Measurements from ENCODE around the gene TMEM100.

Gene TMEM100

DNA sequence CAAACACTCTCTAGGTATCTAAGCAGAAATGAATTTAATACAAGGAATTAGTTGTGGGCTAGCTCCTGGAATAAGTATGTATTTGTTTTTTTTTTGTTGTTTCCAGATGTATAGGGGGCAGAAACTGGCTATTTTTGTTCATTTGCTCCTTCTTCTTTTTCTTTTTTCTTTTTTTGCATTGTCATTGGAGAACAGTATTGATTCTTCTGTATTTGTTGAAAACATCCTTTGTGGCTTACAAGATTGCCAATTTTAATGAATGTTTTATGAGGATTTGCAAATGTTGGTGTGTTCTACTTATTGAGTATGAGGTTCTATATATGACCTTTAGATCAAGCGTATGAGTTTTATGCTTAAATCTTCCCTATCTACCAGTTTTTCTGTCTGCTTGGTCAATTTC is 22.6 kb upstream of the TMEM100 start:
- no peaks in the 10 kb centered on the region for H3K4me1 ChIP-seq (ENCODE audit: control extremely low read depth in 1 of 4, control insufficient read depth in 4 of 4, insufficient read depth in 4 of 4, low read length in 3 of 4)
- WGBS (ENCODE audit: insufficient coverage), result 100% methylated on average over 1 of the region's 1 CpG
- no peak overlapping the region for H3K4me3 ChIP-seq (ENCODE audit: control insufficient read depth in 1 of 7, extremely low read depth in 1 of 7, insufficient read depth in 4 of 7, low read depth in 2 of 7, low read length in 6 of 7)
- POLR2A ChIA-PET, result no interaction called here
- H3K27ac ChIP-seq (ENCODE audit: insufficient read depth in 1 of 2, low read depth in 1 of 2, low read length in 2 of 2, poor library complexity in 1 of 2, severe bottlenecking in 2 of 2), result no peak overlapping the region
- DNase-seq, result no peak
- no peaks in the 10 kb centered on the region for H3K27me3 ChIP-seq (replicated peaks in 2 of 5; ENCODE audit: control insufficient read depth in 4 of 5, insufficient read depth in 5 of 5, low read length in 4 of 5)
- H3K9me3 ChIP-seq (ENCODE audit: control extremely low read depth in 1 of 5, control insufficient read depth in 4 of 5, insufficient read depth in 2 of 5, low read depth in 1 of 5, low read length in 4 of 5), result no peaks in the 10 kb centered on the region
- no peaks in the 10 kb centered on the region for H3K36me3 ChIP-seq (ENCODE audit: control insufficient read depth in 4 of 4, insufficient read depth in 4 of 4, low read length in 3 of 4)
- CTCF ChIA-PET, result no interaction called here

DNA sequence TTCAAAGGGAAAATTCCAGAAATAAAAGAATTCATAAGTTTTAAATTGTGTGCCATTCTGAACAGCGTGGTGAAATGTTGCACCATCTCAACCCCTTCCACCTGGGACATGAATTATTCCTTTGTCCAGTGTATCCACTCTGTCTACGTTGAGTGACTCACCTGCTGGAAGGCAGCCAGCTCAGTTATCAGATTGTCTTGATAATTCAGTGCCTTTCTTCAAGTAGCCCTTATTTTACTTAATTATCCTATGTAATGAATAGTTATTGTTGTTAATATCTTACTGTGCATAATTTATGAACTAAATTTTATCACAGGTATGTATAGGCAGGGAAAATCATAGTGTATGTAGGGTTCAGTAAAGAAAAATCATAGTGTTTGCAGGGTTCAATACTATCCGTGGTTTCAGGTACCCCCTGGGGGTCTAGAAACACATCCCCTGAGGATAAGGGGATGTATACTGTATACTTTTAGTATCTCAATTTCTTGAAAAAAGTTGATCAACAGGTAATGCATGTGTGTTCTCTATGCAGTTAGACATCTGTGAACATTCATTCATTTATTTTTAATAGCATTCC is 20.5 kb upstream of the TMEM100 start:
- ChIA-PET POLR2A (no interaction called here), CTCF (interaction anchor here (1.0 kb wide), 1 partner anchor 212 kb away, joined by 3 read pairs; no protein-coding TSS in a partner anchor)
- H3K4me1 ChIP-seq (ENCODE audit: control extremely low read depth in 1 of 4, control insufficient read depth in 4 of 4, insufficient read depth in 4 of 4, low read length in 3 of 4), result no peaks in the 10 kb centered on the region
- WGBS (ENCODE audit: insufficient coverage), result 97% methylated on average over 3 of the region's 3 CpGs
- no peaks in the 10 kb centered on the region for H3K27me3 ChIP-seq (replicated peaks in 2 of 5; ENCODE audit: control insufficient read depth in 4 of 5, insufficient read depth in 5 of 5, low read length in 4 of 5)
- H3K4me3 ChIP-seq (ENCODE audit: control insufficient read depth in 1 of 7, extremely low read depth in 1 of 7, insufficient read depth in 4 of 7, low read depth in 2 of 7, low read length in 6 of 7), result no peak overlapping the region
- no peak for DNase-seq
- no peaks in the 10 kb centered on the region for H3K36me3 ChIP-seq (ENCODE audit: control insufficient read depth in 4 of 4, insufficient read depth in 4 of 4, low read length in 3 of 4)
- H3K27ac ChIP-seq (ENCODE audit: insufficient read depth in 1 of 2, low read depth in 1 of 2, low read length in 2 of 2, poor library complexity in 1 of 2, severe bottlenecking in 2 of 2), result no peak overlapping the region
- no peaks in the 10 kb centered on the region for H3K9me3 ChIP-seq (ENCODE audit: control extremely low read depth in 1 of 5, control insufficient read depth in 4 of 5, insufficient read depth in 2 of 5, low read depth in 1 of 5, low read length in 4 of 5)

DNA sequence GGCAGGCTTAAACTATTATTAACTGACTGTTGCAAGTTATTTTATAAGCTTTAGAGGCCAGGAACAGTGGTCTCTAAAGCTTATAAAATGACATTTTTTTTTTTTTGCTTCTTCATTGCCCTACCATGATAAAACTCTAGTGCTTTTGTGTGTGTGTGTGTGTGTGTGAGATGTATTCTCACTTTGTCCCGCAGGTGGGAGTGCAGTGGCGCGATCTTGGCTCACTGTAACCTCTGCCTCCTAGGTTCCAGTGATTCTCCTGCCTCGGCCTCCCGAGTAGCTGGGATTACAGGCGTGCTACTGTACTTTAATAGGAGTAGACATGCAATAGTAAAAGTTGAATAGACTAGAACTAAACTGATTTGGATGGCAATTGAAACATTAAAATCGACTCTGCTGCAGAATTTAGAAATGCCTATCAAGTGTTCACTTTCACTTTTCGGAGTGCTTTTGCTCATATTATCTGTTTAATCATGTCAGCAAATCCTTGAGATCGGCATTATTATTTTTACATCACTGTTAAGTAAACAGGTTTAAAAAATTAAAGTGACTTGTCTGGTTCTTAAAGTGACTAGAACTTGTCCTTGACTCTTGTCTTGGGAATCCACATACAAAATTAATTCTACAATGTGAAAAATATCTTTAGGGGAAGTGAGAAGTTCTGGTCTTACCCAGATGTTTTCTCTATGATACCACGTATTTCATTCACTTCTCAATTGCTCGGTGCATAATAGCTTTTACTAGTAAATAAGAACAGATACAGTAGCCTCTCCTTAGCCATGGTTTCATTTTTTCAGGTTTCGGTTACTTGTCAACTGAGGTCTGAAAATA is 19.8 kb upstream of the TMEM100 start:
- Histone ChIP-seq H3K27ac (ENCODE audit: insufficient read depth in 1 of 2, low read depth in 1 of 2, low read length in 2 of 2, poor library complexity in 1 of 2, severe bottlenecking in 2 of 2) (no peak overlapping the region), H3K4me3 (ENCODE audit: control insufficient read depth in 1 of 7, extremely low read depth in 1 of 7, insufficient read depth in 4 of 7, low read depth in 2 of 7, low read length in 6 of 7) (no peak overlapping the region), H3K4me1 (ENCODE audit: control extremely low read depth in 1 of 4, control insufficient read depth in 4 of 4, insufficient read depth in 4 of 4, low read length in 3 of 4) (no peaks in the 10 kb centered on the region), H3K9me3 (ENCODE audit: control extremely low read depth in 1 of 5, control insufficient read depth in 4 of 5, insufficient read depth in 2 of 5, low read depth in 1 of 5, low read length in 4 of 5) (no peaks in the 10 kb centered on the region), H3K36me3 (ENCODE audit: control insufficient read depth in 4 of 4, insufficient read depth in 4 of 4, low read length in 3 of 4) (no peaks in the 10 kb centered on the region), H3K27me3 (replicated peaks in 2 of 5; ENCODE audit: control insufficient read depth in 4 of 5, insufficient read depth in 5 of 5, low read length in 4 of 5) (no peaks in the 10 kb centered on the region)
- ChIA-PET POLR2A (no interaction called here), CTCF (interaction anchor here (0.7 to 1.2 kb wide), 2 partner anchors 11 to 24 kb away, joined by 3 to 4 read pairs; no protein-coding TSS in a partner anchor)
- 67% methylated on average over 3 of the region's 12 CpGs for WGBS (ENCODE audit: insufficient coverage)
- peak in 1 of 3 donors; percentile 13 for DNase-seq

- no peak for DNase-seq
- ChIA-PET POLR2A (no interaction called here), CTCF (interaction anchor here (1.2 kb wide), 1 partner anchor 23 kb away, joined by 4 read pairs; no protein-coding TSS in a partner anchor)
- Histone ChIP-seq H3K27me3 (replicated peaks in 2 of 5; ENCODE audit: control insufficient read depth in 4 of 5, insufficient read depth in 5 of 5, low read length in 4 of 5) (no peaks in the 10 kb centered on the region), H3K9me3 (ENCODE audit: control extremely low read depth in 1 of 5, control insufficient read depth in 4 of 5, insufficient read depth in 2 of 5, low read depth in 1 of 5, low read length in 4 of 5) (no peaks in the 10 kb centered on the region), H3K4me1 (ENCODE audit: control extremely low read depth in 1 of 4, control insufficient read depth in 4 of 4, insufficient read depth in 4 of 4, low read length in 3 of 4) (no peaks in the 10 kb centered on the region), H3K4me3 (ENCODE audit: control insufficient read depth in 1 of 7, extremely low read depth in 1 of 7, insufficient read depth in 4 of 7, low read depth in 2 of 7, low read length in 6 of 7) (no peak overlapping the region), H3K36me3 (ENCODE audit: control insufficient read depth in 4 of 4, insufficient read depth in 4 of 4, low read length in 3 of 4) (no peaks in the 10 kb centered on the region), H3K27ac (ENCODE audit: insufficient read depth in 1 of 2, low read depth in 1 of 2, low read length in 2 of 2, poor library complexity in 1 of 2, severe bottlenecking in 2 of 2) (no peak overlapping the region)
- WGBS (ENCODE audit: insufficient coverage), result no CpG with 5 or more reads among the region's 3 CpGs
Observed at GRCh38 chr17:55741356-55741700, 18.7 kb upstream of the TMEM100 start.

- H3K9me3 ChIP-seq (ENCODE audit: control extremely low read depth in 1 of 5, control insufficient read depth in 4 of 5, insufficient read depth in 2 of 5, low read depth in 1 of 5, low read length in 4 of 5), result no peaks in the 10 kb centered on the region
- POLR2A ChIA-PET, result no interaction called here
- no peaks in the 10 kb centered on the region for H3K36me3 ChIP-seq (ENCODE audit: control insufficient read depth in 4 of 4, insufficient read depth in 4 of 4, low read length in 3 of 4)
- WGBS (ENCODE audit: insufficient coverage), result 100% methylated on average over 7 of the region's 10 CpGs
- CTCF ChIA-PET, result interaction anchor here (1.2 to 2.2 kb wide), 2 partner anchors 29 to 214 kb away, joined by 6 read pairs; no protein-coding TSS in a partner anchor
- no peaks in the 10 kb centered on the region for H3K4me1 ChIP-seq (ENCODE audit: control extremely low read depth in 1 of 4, control insufficient read depth in 4 of 4, insufficient read depth in 4 of 4, low read length in 3 of 4)
- H3K27me3 ChIP-seq (replicated peaks in 2 of 5; ENCODE audit: control insufficient read depth in 4 of 5, insufficient read depth in 5 of 5, low read length in 4 of 5), result no peaks in the 10 kb centered on the region
- no peak overlapping the region for H3K27ac ChIP-seq (ENCODE audit: insufficient read depth in 1 of 2, low read depth in 1 of 2, low read length in 2 of 2, poor library complexity in 1 of 2, severe bottlenecking in 2 of 2)
- no peak overlapping the region for H3K4me3 ChIP-seq (ENCODE audit: control insufficient read depth in 1 of 7, extremely low read depth in 1 of 7, insufficient read depth in 4 of 7, low read depth in 2 of 7, low read length in 6 of 7)
- no peak for DNase-seq
Observed at GRCh38 chr17:55740511-55741355, 18.1 kb upstream of the TMEM100 start.

DNA sequence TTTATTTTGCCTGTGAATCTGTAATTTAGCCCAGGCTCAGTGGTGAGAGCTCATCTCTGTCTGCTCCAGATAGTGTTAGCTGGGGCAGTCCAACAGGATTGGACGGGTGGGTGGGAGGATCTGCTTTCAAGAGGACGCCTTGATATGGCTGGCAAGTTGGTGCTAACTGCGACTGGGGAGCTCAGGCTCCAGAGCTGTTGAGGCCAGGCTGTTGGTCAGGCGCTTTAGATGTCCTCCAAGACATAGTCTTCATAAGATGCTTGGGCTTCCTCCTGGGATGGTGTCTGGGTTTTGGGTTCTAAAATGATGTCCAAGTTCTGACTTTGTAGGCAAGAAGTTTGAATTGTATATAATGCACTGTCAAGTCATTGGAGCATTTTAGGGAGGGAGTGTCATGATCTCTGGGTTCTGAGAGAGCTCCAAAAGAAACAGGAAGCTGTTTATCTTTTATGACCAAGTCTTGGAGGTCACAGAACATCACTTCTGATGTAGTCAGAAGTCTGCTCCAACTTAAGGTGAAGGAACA is 15.4 kb upstream of the TMEM100 start:
- POLR2A ChIA-PET, result no interaction called here
- 100% methylated on average over 3 of the region's 4 CpGs for WGBS (ENCODE audit: insufficient coverage)
- Histone ChIP-seq H3K4me1 (ENCODE audit: control extremely low read depth in 1 of 4, control insufficient read depth in 4 of 4, insufficient read depth in 4 of 4, low read length in 3 of 4) (peaks cover 0 to 3% (median 0%) of the 10 kb centered on the region in 4 experiments), H3K27me3 (replicated peaks in 2 of 5; ENCODE audit: control insufficient read depth in 4 of 5, insufficient read depth in 5 of 5, low read length in 4 of 5) (no peaks in the 10 kb centered on the region), H3K36me3 (ENCODE audit: control insufficient read depth in 4 of 4, insufficient read depth in 4 of 4, low read length in 3 of 4) (no peaks in the 10 kb centered on the region), H3K27ac (ENCODE audit: insufficient read depth in 1 of 2, low read depth in 1 of 2, low read length in 2 of 2, poor library complexity in 1 of 2, severe bottlenecking in 2 of 2) (no peak overlapping the region), H3K9me3 (ENCODE audit: control extremely low read depth in 1 of 5, control insufficient read depth in 4 of 5, insufficient read depth in 2 of 5, low read depth in 1 of 5, low read length in 4 of 5) (no peaks in the 10 kb centered on the region), H3K4me3 (ENCODE audit: control insufficient read depth in 1 of 7, extremely low read depth in 1 of 7, insufficient read depth in 4 of 7, low read depth in 2 of 7, low read length in 6 of 7) (no peak overlapping the region)
- peak in 2 of 3 donors; percentile 34 to 51 for DNase-seq
- CTCF ChIA-PET, result interaction anchor here (1.0 kb wide), 1 partner anchor 20 kb away, joined by 3 read pairs; no protein-coding TSS in a partner anchor

Data from common myeloid progenitor, CD34-positive (primary cell).